H1 (cell line): ENCODE data around the gene NRIP3. TPM values are rescaled to one million over a fixed set of nuclear protein-coding genes. Genes with fewer than 3 reads are reported as not detected.

ENCODE experiments used
- CTCF ChIA-PET: fragments of 300-600 bp; sonication (Branson Sonifier 250); formaldehyde crosslinking; loops from one replicate; lab custom pipeline; 2021; ENCODE audit not compliant: partially characterized antibody; lab: Charles Lee
- POLR2A ChIA-PET: fragments of 300-600 bp; sonication (Branson Sonifier 250); formaldehyde crosslinking; loops from one replicate; lab custom pipeline; 2021; ENCODE audit warnings: inconsistent platforms; ENCODE audit not compliant: partially characterized antibody; lab: Charles Lee
- DNase-seq, 2 experiments: peaks; one replicate each; pipeline versions ENCODE4 v3.0.0 to v3.0.0-alpha.2; 2010 to 2022; ENCODE audit warnings: low spot score in 2 of 2, low read depth in 1 of 2, mixed read lengths in 1 of 2
- FAIRE-seq: peaks from 2 replicates; lab custom pipeline; 2011; peaks lifted over from hg19 to GRCh38; lab: Jason Lieb, UNC
- H2AFZ ChIP-seq: 2 replicates; pipeline ENCODE4 v1.8.1; 2012; ENCODE audit warnings: low read length, inconsistent platforms
- H2AK5ac ChIP-seq: 2 replicates; pipeline ENCODE4 v1.6.1; 2013; ENCODE audit warnings: low read depth, low read length
- H2BK120ac ChIP-seq: replicated peaks from 2 replicates; pipeline ENCODE3; 2013; ENCODE audit warnings: low read depth, low read length, inconsistent platforms
- H2BK12ac ChIP-seq: 2 replicates; pipeline ENCODE4 v1.6.1; 2013; ENCODE audit warnings: low read depth, low read length
- H2BK15ac ChIP-seq: 2 replicates; pipeline ENCODE4 v1.6.1; 2013; ENCODE audit warnings: low read length
- H2BK20ac ChIP-seq: 2 replicates; pipeline ENCODE4 v1.6.1; 2013; ENCODE audit warnings: low read length
- H2BK5ac ChIP-seq: 2 replicates; pipeline ENCODE4 v1.6.1; 2013; ENCODE audit warnings: low read depth, low read length
- H3K14ac ChIP-seq: 2 replicates; pipeline ENCODE4 v1.6.1; 2013; ENCODE audit warnings: inconsistent platforms; ENCODE audit not compliant: insufficient read length
- H3K18ac ChIP-seq: 2 replicates; pipeline ENCODE4 v1.6.1; 2013; ENCODE audit warnings: low read length; ENCODE audit errors: extremely low read depth
- H3K23ac ChIP-seq: 2 replicates; pipeline ENCODE4 v1.6.1; 2013; ENCODE audit warnings: inconsistent platforms; ENCODE audit not compliant: insufficient read length
- H3K23me2 ChIP-seq: 2 replicates; pipeline ENCODE4 v1.6.1; 2013; ENCODE audit warnings: low read depth, low read length
- H3K27ac ChIP-seq: 2 replicates; pipeline ENCODE4 v1.6.1; 2011; ENCODE audit warnings: low read depth, low read length, inconsistent platforms
- H3K27me3 ChIP-seq, 4 experiments: replicated peaks in 1 of 4; 1 replicate in 1 of 4; 2 replicates in 3 of 4; pipeline versions ENCODE4 v1.6.1 to v1.8.1; 2011 to 2013; ENCODE audit warnings: low read length in 3 of 4, mild to moderate bottlenecking in 3 of 4, inconsistent platforms in 2 of 4, mixed read lengths in 2 of 4, moderate library complexity in 1 of 4; ENCODE audit not compliant: control insufficient read depth in 3 of 4, insufficient read depth in 3 of 4; ENCODE audit errors: extremely low read depth in 1 of 4
- H3K36me3 ChIP-seq, 4 experiments: 2 replicates each; pipeline versions ENCODE4 v1.6.1 to v1.8.1; 2011 to 2013; ENCODE audit warnings: mild to moderate bottlenecking in 4 of 4, low read length in 3 of 4, moderate library complexity in 2 of 4, control low read depth in 1 of 4, inconsistent platforms in 1 of 4; ENCODE audit not compliant: insufficient read depth in 4 of 4, control insufficient read depth in 2 of 4
- H3K4ac ChIP-seq: replicated peaks from 2 replicates; pipeline ENCODE3; 2013; ENCODE audit warnings: low read length, low read depth, mixed read lengths, inconsistent platforms; ENCODE audit not compliant: insufficient read length
- H3K4me1 ChIP-seq, 4 experiments: replicated peaks in 1 of 4; 1 replicate in 1 of 4; 2 replicates in 3 of 4; pipeline versions ENCODE4 v1.6.1 to v1.8.1; 2011 to 2013; ENCODE audit warnings: low read length in 3 of 4, inconsistent platforms in 2 of 4, mixed read lengths in 1 of 4; ENCODE audit not compliant: insufficient read depth in 4 of 4, control insufficient read depth in 3 of 4
- H3K4me2 ChIP-seq, 2 experiments: 2 replicates each; pipeline versions ENCODE4 v1.6.1 to v1.8.1; 2011 to 2013; ENCODE audit warnings: low read depth in 2 of 2, low read length in 2 of 2, control low read depth in 1 of 2, inconsistent platforms in 1 of 2, mild to moderate bottlenecking in 1 of 2; ENCODE audit not compliant: insufficient read depth in 1 of 2
- H3K4me3 ChIP-seq, 4 experiments: fragments of 200-600, 300-600 bp in 1 of 4; sonication (generic), shearing (Covaris generic), sonication (Bioruptor Twin) in 1 of 4; 2 replicates each; pipeline versions ENCODE4 v1.5.1 to v1.8.1; 2011 to 2016; ENCODE audit warnings: low read length in 4 of 4, low read depth in 3 of 4, control low read depth in 2 of 4, inconsistent platforms in 2 of 4, mild to moderate bottlenecking in 2 of 4, mixed read lengths in 1 of 4, moderate library complexity in 1 of 4; ENCODE audit not compliant: insufficient read depth in 2 of 4; ENCODE audit errors: extremely low read depth in 1 of 4
- H3K56ac ChIP-seq: replicated peaks from 2 replicates; pipeline ENCODE3; 2013; ENCODE audit warnings: low read depth, mild to moderate bottlenecking, mixed read lengths, low read length, inconsistent platforms; ENCODE audit not compliant: insufficient read length
- H3K79me1 ChIP-seq: 2 replicates; pipeline ENCODE4 v1.6.1; 2013; ENCODE audit warnings: low read depth, low read length, control low read depth
- H3K79me2 ChIP-seq, 2 experiments: 2 replicates each; pipeline versions ENCODE4 v1.6.1 to v1.8.1; 2012 to 2013; ENCODE audit warnings: low read length in 2 of 2, mild to moderate bottlenecking in 2 of 2, inconsistent platforms in 1 of 2; ENCODE audit not compliant: insufficient read depth in 2 of 2, control insufficient read depth in 1 of 2
- H3K9ac ChIP-seq, 4 experiments: replicated peaks in 1 of 4; 1 replicate in 1 of 4; 2 replicates in 3 of 4; pipeline versions ENCODE4 v1.6.1 to v1.8.1; 2011 to 2013; ENCODE audit warnings: low read depth in 3 of 4, low read length in 3 of 4, control low read depth in 2 of 4, mild to moderate bottlenecking in 2 of 4, moderate library complexity in 2 of 4, inconsistent platforms in 1 of 4; ENCODE audit errors: extremely low read depth in 1 of 4
- H3K9me3 ChIP-seq, 2 experiments: 2 replicates each; pipeline versions ENCODE4 v1.6.1 to v1.8.1; 2012 to 2013; ENCODE audit warnings: mild to moderate bottlenecking in 2 of 2, moderate library complexity in 2 of 2, control low read depth in 1 of 2, inconsistent platforms in 1 of 2, low read depth in 1 of 2, low read length in 1 of 2, mixed read lengths in 1 of 2; ENCODE audit not compliant: insufficient read depth in 2 of 2
- H4K20me1 ChIP-seq, 2 experiments: replicated peaks in 1 of 2; 2 replicates each; pipeline versions ENCODE3 to v1.8.1; 2011 to 2013; ENCODE audit warnings: inconsistent platforms in 2 of 2, low read length in 2 of 2, mild to moderate bottlenecking in 1 of 2; ENCODE audit not compliant: insufficient read depth in 2 of 2, control insufficient read depth in 1 of 2
- H4K5ac ChIP-seq: 2 replicates; pipeline ENCODE4 v1.6.1; 2013; ENCODE audit warnings: low read length, low read depth, mixed read lengths, inconsistent platforms; ENCODE audit not compliant: insufficient read length
- H4K8ac ChIP-seq: 2 replicates; pipeline ENCODE4 v1.8.0; 2013; ENCODE audit warnings: mild to moderate bottlenecking, moderate library complexity, low read length, inconsistent platforms; ENCODE audit not compliant: insufficient read depth; ENCODE audit errors: extremely low read depth
- H4K91ac ChIP-seq: replicated peaks from 2 replicates; pipeline ENCODE3; 2013; ENCODE audit warnings: low read length, mixed read lengths, inconsistent platforms; ENCODE audit not compliant: insufficient read length
- ATF2 ChIP-seq: IDR thresholded peaks from 2 replicates; pipeline ENCODE4 v1.6.1; 2012; ENCODE audit warnings: low read length, inconsistent platforms
- BCL11A ChIP-seq, 2 experiments: IDR thresholded peaks; one replicate each; pipeline ENCODE4 v1.6.1; 2011; ENCODE audit warnings: low read depth in 2 of 2, low read length in 2 of 2, mild to moderate bottlenecking in 2 of 2
- CTBP2 ChIP-seq: IDR thresholded peaks from 2 replicates; pipeline ENCODE4 v1.7.0; 2011; ENCODE audit warnings: borderline replicate concordance, mild to moderate bottlenecking, moderate library complexity, mixed read lengths, low read length; ENCODE audit not compliant: insufficient read depth, insufficient read length
- EZH2 ChIP-seq: fragments of 200-600 bp; sonication (generic); IDR thresholded peaks from 2 replicates; pipeline ENCODE4 v1.7.1; 2012; ENCODE audit warnings: low read depth, mild to moderate bottlenecking, moderate library complexity, low read length, inconsistent platforms; ENCODE audit not compliant: severe bottlenecking
- GABPA ChIP-seq: IDR thresholded peaks from 2 replicates; pipeline ENCODE4 v1.6.1; 2011; ENCODE audit warnings: mild to moderate bottlenecking, low read length, moderate library complexity, borderline replicate concordance; ENCODE audit not compliant: insufficient read depth
- KDM1A ChIP-seq: fragments of 200-600, 300-600 bp; sonication (generic); IDR thresholded peaks from 2 replicates; pipeline ENCODE4 v1.7.1; 2016; ENCODE audit warnings: mild to moderate bottlenecking, low read length, borderline replicate concordance
- MAX ChIP-seq: IDR thresholded peaks from 2 replicates; pipeline ENCODE4 v1.6.1; 2012; ENCODE audit warnings: inconsistent platforms
- POLR2A ChIP-seq, 2 experiments: IDR thresholded peaks; 1 replicate in 1 of 2; 2 replicates in 1 of 2; pipeline ENCODE4 v1.6.1; 2011; ENCODE audit warnings: low read depth in 2 of 2, low read length in 2 of 2, mild to moderate bottlenecking in 2 of 2; ENCODE audit errors: control extremely low read depth in 1 of 2
- RXRA ChIP-seq: IDR thresholded peaks from 2 replicates; pipeline ENCODE4 v1.6.1; 2011; ENCODE audit warnings: low read depth, mild to moderate bottlenecking, low read length, moderate library complexity; ENCODE audit not compliant: insufficient read depth
- SAP30 ChIP-seq: fragments of 300-600 bp; sonication (generic); IDR thresholded peaks from 2 replicates; pipeline ENCODE4 v1.7.1; 2012; ENCODE audit warnings: low read length, moderate library complexity, mild to moderate bottlenecking, inconsistent platforms; ENCODE audit not compliant: insufficient read depth, insufficient replicate concordance
- SIN3A ChIP-seq, 2 experiments: IDR thresholded peaks in 1 of 2; conservative IDR thresholded peaks in 1 of 2; 2 replicates each; pipeline ENCODE4 v1.6.1; 2011 to 2012; ENCODE audit warnings: low read length in 2 of 2, improper control_type of control experiment in 1 of 2, low read depth in 1 of 2, mild to moderate bottlenecking in 1 of 2
- WGBS, 2 experiments: shearing (Covaris generic) in 1 of 2; methylation state at CpG; one replicate each; pipeline versions ENCODE4 v1.1.6 to v1.1.7; 2013 to 2015; ENCODE audit warnings: low lambda C conversion rate in 2 of 2, mixed read lengths in 2 of 2, inconsistent platforms in 1 of 2, low coverage in 1 of 2, missing lambda C conversion rate in 1 of 2; ENCODE audit not compliant: insufficient replicate concordance in 2 of 2, insufficient coverage in 1 of 2, insufficient read length in 1 of 2; ENCODE audit errors: extremely low coverage in 1 of 2, missing lambda C conversion rate in 1 of 2; 5-methylcytosine and 5-hydroxymethylcytosine counted together
- polyA plus RNA-seq, 7 experiments: library from polyadenylated mRNA; depleted of rRNA in 3 of 7; stranded (reverse) in 5 of 7; unstranded in 2 of 7; fragments of >200 nt in 5 of 7; fragments of 200-250 nt in 2 of 7; gene quantifications; 1 replicate in 5 of 7; 2 replicates in 1 of 7; 4 replicates in 1 of 7; pipeline versions ENCODE4 v1.2.1 to v1.2.3, GENCODE V29; 2011 to 2013; ENCODE audit warnings: missing spikeins in 2 of 7, mixed read lengths in 2 of 7
- total RNA-seq: library from RNA; stranded (reverse); fragmentation: NEBNext Ultra II Directional; extraction: Animal tissue kit (Norgen Biotek cat#: 25700); gene quantifications from 2 replicates; pipeline ENCODE4 v1.2.1, GENCODE V29; 2021

Gene NRIP3
- total and polyA plus RNA-seq, 2 of the 8 experiments (the other 6 are each of a cell fraction or from before 2014, with no cell fraction given): 3.9 to 7.1 TPM

GRCh38 chr11:8971924-8972316, 31.9 kb downstream of the NRIP3 start:
- H4K91ac ChIP-seq: no peak overlapping the region
- 92% methylated on average over 1 of the region's 1 CpG; no CpG with 5 or more reads in 1 of the 2 experiments for WGBS, 2 experiments
- H4K8ac ChIP-seq: no peak overlapping the region
- no peak overlapping the region for H3K14ac ChIP-seq
- no peak overlapping the region for H3K23ac ChIP-seq
- no peak overlapping the region for H4K5ac ChIP-seq
- H3K36me3 ChIP-seq: no peaks in the 10 kb centered on the region
- H3K4me1 ChIP-seq: no peaks in the 10 kb centered on the region
- H2AFZ ChIP-seq: no peak overlapping the region
- no peaks in the 10 kb centered on the region for H4K20me1 ChIP-seq
- CTCF ChIA-PET: no interaction called here
- H2BK120ac ChIP-seq: no peak overlapping the region
- DNase-seq (no peak), FAIRE-seq (no peak)
- no peak overlapping the region for H3K18ac ChIP-seq
- H2BK5ac ChIP-seq: no peak overlapping the region
- H2BK20ac ChIP-seq: no peak overlapping the region
- POLR2A ChIA-PET: no interaction called here
- H3K4me3 ChIP-seq: no peak overlapping the region
- H3K79me1 ChIP-seq: no peaks in the 10 kb centered on the region
- no peak overlapping the region for H3K4me2 ChIP-seq
- H2AK5ac ChIP-seq: no peak overlapping the region
- no peak overlapping the region for H2BK12ac ChIP-seq
- no peaks in the 10 kb centered on the region for H3K23me2 ChIP-seq
- no peak overlapping the region for H3K4ac ChIP-seq
- H3K9me3 ChIP-seq: no peaks in the 10 kb centered on the region
- no peak overlapping the region for H2BK15ac ChIP-seq
- no peaks in the 10 kb centered on the region for H3K27me3 ChIP-seq
- no peak overlapping the region for H3K56ac ChIP-seq
- no peak overlapping the region for H3K27ac ChIP-seq
- H3K79me2 ChIP-seq: no peaks in the 10 kb centered on the region
- H3K9ac ChIP-seq: no peak overlapping the region
- TF ChIP-seq EZH2: no peak
- TF ChIP-seq SIN3A (conservative IDR thresholded peaks at IDR 0.05 in 1 of 2, IDR thresholded peaks at IDR 0.05 in 1 of 2; ENCODE audit: low read depth in 1 of 2, low read length in 2 of 2): no peak
- TF ChIP-seq POLR2A (IDR thresholded peaks at IDR 0.05; ENCODE audit: control extremely low read depth in 1 of 2, low read depth in 2 of 2, low read length in 2 of 2): no peak
- no peak for TF ChIP-seq KDM1A
- no peak for TF ChIP-seq CTBP2
- no peak for TF ChIP-seq GABPA
- no peak for TF ChIP-seq MAX
- no peak for TF ChIP-seq SAP30
- no peak for TF ChIP-seq BCL11A (IDR thresholded peaks at IDR 0.05; ENCODE audit: low read depth in 2 of 2, low read length in 2 of 2)
- no peak for TF ChIP-seq ATF2
- TF ChIP-seq RXRA: no peak
